HepG2 (cell line): ENCODE results near the gene CCDC87.

Experiments used
- JUN ChIP-seq: sonication (generic); formaldehyde crosslinking; IDR thresholded peaks from 2 replicates; pipeline ENCODE4 v1.4.0; 2020; ENCODE audit warnings: mild to moderate bottlenecking, missing genetic modification reagents
- ZNF567 ChIP-seq: sonication (generic); formaldehyde crosslinking; IDR thresholded peaks from 2 replicates; pipeline ENCODE4 v1.8.1; 2023; ENCODE audit warnings: mild to moderate bottlenecking, missing genetic modification reagents, borderline replicate concordance
- TF ChIP-seq, protein P1 (sequence below): sonication (generic); formaldehyde crosslinking; IDR thresholded peaks from 2 replicates; pipeline ENCODE4 v1.5.0; 2020; ENCODE audit warnings: missing genetic modification reagents

DNA sequence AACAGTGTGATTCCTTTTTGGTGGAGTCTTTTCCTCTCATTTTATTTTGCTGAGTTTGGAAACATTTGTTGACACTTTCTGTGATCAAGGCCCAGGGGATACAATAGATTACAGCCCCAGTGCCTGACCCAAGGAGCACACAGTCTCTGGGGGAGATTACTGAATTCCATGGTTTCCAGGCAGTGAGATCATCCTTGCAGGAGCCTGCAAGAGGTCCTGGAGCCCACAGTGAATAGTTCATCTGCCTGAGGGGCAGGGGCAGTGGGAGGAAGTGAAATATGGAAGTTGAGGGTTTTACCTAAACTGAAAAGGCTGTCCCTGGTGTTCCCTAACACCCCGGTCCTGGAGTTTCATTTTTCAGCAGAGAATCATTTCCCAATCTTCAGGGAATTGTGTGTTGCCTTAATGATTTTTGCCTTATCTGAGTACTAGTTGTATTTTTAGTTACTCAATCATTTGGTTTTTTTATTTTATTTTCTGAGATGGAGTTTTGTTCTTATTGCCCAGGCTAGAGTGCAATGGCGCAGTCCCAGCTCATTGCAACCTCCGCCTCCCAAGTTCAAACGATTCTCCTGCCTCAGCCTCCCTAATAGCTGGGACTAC is 7.9 kb upstream of the CCDC87 start:
- TF ChIP-seq ZNF567 (no peak), JUN (CRISPR knock-in tag) (no peak)
- TF ChIP-seq, protein P1, sequence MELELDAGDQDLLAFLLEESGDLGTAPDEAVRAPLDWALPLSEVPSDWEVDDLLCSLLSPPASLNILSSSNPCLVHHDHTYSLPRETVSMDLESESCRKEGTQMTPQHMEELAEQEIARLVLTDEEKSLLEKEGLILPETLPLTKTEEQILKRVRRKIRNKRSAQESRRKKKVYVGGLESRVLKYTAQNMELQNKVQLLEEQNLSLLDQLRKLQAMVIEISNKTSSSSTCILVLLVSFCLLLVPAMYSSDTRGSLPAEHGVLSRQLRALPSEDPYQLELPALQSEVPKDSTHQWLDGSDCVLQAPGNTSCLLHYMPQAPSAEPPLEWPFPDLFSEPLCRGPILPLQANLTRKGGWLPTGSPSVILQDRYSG (CRISPR knock-in tag) = no peak
